HEK293 (cell line): ENCODE measurements around the gene NCF2.

Experiments used
- CTCF ChIA-PET: fragments of 350-600 bp; formaldehyde crosslinking; extraction: SDS; loops from one replicate; lab custom pipeline; 2021; ENCODE audit warnings: antibody characterized with exemption; lab: Yijun Ruan, JAX
- POLR2A ChIA-PET: fragments of 300-600 bp; formaldehyde crosslinking; extraction: SDS; loops from one replicate; lab custom pipeline; 2020; ENCODE audit warnings: antibody characterized with exemption, inconsistent platforms; lab: Yijun Ruan, JAX
- H3K27ac ChIP-seq: fragments of 200-500 bp; sonication (Bioruptor generic); 2 replicates; pipeline ENCODE4 v1.5.1; 2014; ENCODE audit warnings: low read depth, low read length, control low read depth, inconsistent platforms; ENCODE audit errors: extremely low read depth
- H3K36me3 ChIP-seq, 2 experiments: fragments of 200-500 bp in 1 of 2; sonication (Bioruptor generic) in 1 of 2; 1 replicate in 1 of 2; 2 replicates in 1 of 2; pipeline ENCODE4 v1.5.1; 2014 to 2017; ENCODE audit warnings: inconsistent platforms in 2 of 2, low read length in 2 of 2; ENCODE audit not compliant: control insufficient read depth in 2 of 2, insufficient read depth in 1 of 2
- H3K4me1 ChIP-seq: fragments of 200-500 bp; sonication (Bioruptor generic); 2 replicates; pipeline ENCODE4 v1.5.1; 2014; ENCODE audit warnings: mild to moderate bottlenecking, low read length, inconsistent platforms; ENCODE audit not compliant: control insufficient read depth, insufficient read depth
- H3K4me3 ChIP-seq: 2 replicates; pipeline ENCODE4 v1.5.1; 2011; ENCODE audit warnings: low read depth, mild to moderate bottlenecking, control low read depth, low read length, moderate library complexity
- H3K9me3 ChIP-seq: fragments of 200-500 bp; sonication (Bioruptor generic); 2 replicates; pipeline ENCODE4 v1.5.1; 2014; ENCODE audit warnings: low read depth, low read length, inconsistent platforms; ENCODE audit not compliant: control insufficient read depth, insufficient read depth
- BCL11A ChIP-seq: fragments of 450-650 bp; formaldehyde crosslinking; IDR thresholded peaks from 2 replicates; pipeline ENCODE4 v1.5.1; 2016; ENCODE audit warnings: low read depth, missing biosample characterization, missing genetic modification characterization
- HOXA7 ChIP-seq: sonication (generic); formaldehyde crosslinking; IDR thresholded peaks from 2 replicates; pipeline ENCODE4 v1.8.1; 2022; ENCODE audit warnings: missing genetic modification reagents, borderline replicate concordance
- IKZF3 ChIP-seq: fragments of 450-650 bp; IDR thresholded peaks from 2 replicates; pipeline ENCODE4 v1.5.0; 2018; ENCODE audit warnings: missing biosample characterization, mild to moderate bottlenecking, missing genetic modification characterization, moderate library complexity
- MYNN ChIP-seq: fragments of 450-650 bp; formaldehyde crosslinking; IDR thresholded peaks from 2 replicates; pipeline ENCODE4 v1.5.1; 2016; ENCODE audit warnings: missing biosample characterization, missing genetic modification characterization, borderline replicate concordance
- OSR2 ChIP-seq: fragments of 450-650 bp; formaldehyde crosslinking; IDR thresholded peaks from 2 replicates; pipeline ENCODE4 v1.5.1; 2016; ENCODE audit warnings: missing biosample characterization, missing genetic modification characterization
- PRDM10 ChIP-seq: fragments of 450-650 bp; formaldehyde crosslinking; IDR thresholded peaks from 2 replicates; pipeline ENCODE4 v1.5.1; 2016; ENCODE audit warnings: missing biosample characterization, missing genetic modification characterization
- REPIN1 ChIP-seq: fragments of 450-650 bp; formaldehyde crosslinking; IDR thresholded peaks from 2 replicates; pipeline ENCODE4 v1.5.1; 2017; ENCODE audit warnings: missing biosample characterization, missing genetic modification characterization, low read depth
- SP2 ChIP-seq: fragments of 450-650 bp; formaldehyde crosslinking; IDR thresholded peaks from 2 replicates; pipeline ENCODE4 v1.5.1; 2016; ENCODE audit warnings: missing biosample characterization, missing genetic modification characterization
- ZBTB1 ChIP-seq: fragments of 450-650 bp; formaldehyde crosslinking; IDR thresholded peaks from 2 replicates; pipeline ENCODE4 v1.5.1; 2016; ENCODE audit warnings: missing biosample characterization, missing genetic modification characterization
- ZBTB17 ChIP-seq: fragments of 450-650 bp; formaldehyde crosslinking; IDR thresholded peaks from 2 replicates; pipeline ENCODE4 v1.5.1; 2016; ENCODE audit warnings: missing biosample characterization, missing genetic modification characterization
- ZBTB20 ChIP-seq: fragments of 450-650 bp; formaldehyde crosslinking; IDR thresholded peaks from 2 replicates; pipeline ENCODE4 v1.5.1; 2016; ENCODE audit warnings: missing biosample characterization, missing genetic modification characterization
- ZBTB26 ChIP-seq: fragments of 450-650 bp; formaldehyde crosslinking; optimal IDR thresholded peaks from 2 replicates; pipeline ENCODE3; 2016; ENCODE audit warnings: missing biosample characterization, mild to moderate bottlenecking, missing genetic modification characterization
- ZBTB48 ChIP-seq: fragments of 450-650 bp; formaldehyde crosslinking; IDR thresholded peaks from 2 replicates; pipeline ENCODE4 v1.5.1; 2016; ENCODE audit warnings: missing biosample characterization, missing genetic modification characterization
- ZBTB7A ChIP-seq: fragments of 450-650 bp; formaldehyde crosslinking; IDR thresholded peaks from 2 replicates; pipeline ENCODE4 v1.5.1; 2016; ENCODE audit warnings: low read depth, missing biosample characterization, missing genetic modification characterization
- ZNF2 ChIP-seq: fragments of 450-650 bp; formaldehyde crosslinking; IDR thresholded peaks from 2 replicates; pipeline ENCODE4 v1.5.1; 2016; ENCODE audit warnings: missing biosample characterization, missing genetic modification characterization
- ZNF202 ChIP-seq: fragments of 450-650 bp; formaldehyde crosslinking; IDR thresholded peaks from 2 replicates; pipeline ENCODE4 v1.5.1; 2016; ENCODE audit warnings: missing biosample characterization, missing genetic modification characterization, borderline replicate concordance
- ZNF24 ChIP-seq: fragments of 450-650 bp; formaldehyde crosslinking; IDR thresholded peaks from 2 replicates; pipeline ENCODE4 v1.5.1; 2016; ENCODE audit warnings: missing biosample characterization, missing genetic modification characterization
- ZNF324 ChIP-seq: fragments of 450-650 bp; formaldehyde crosslinking; IDR thresholded peaks from 2 replicates; pipeline ENCODE4 v1.5.1; 2016; ENCODE audit warnings: missing biosample characterization, missing genetic modification characterization
- ZNF433 ChIP-seq: fragments of 450-650 bp; formaldehyde crosslinking; IDR thresholded peaks from 2 replicates; pipeline ENCODE4 v1.5.1; 2016; ENCODE audit warnings: missing biosample characterization, missing genetic modification characterization, low read depth
- ZNF501 ChIP-seq: fragments of 450-650 bp; formaldehyde crosslinking; IDR thresholded peaks from 2 replicates; pipeline ENCODE4 v1.5.1; 2016; ENCODE audit warnings: missing biosample characterization, missing genetic modification characterization
- ZNF548 ChIP-seq: fragments of 450-650 bp; formaldehyde crosslinking; IDR thresholded peaks from 2 replicates; pipeline ENCODE4 v1.5.1; 2016; ENCODE audit warnings: missing biosample characterization, missing genetic modification characterization
- ZNF621 ChIP-seq: fragments of 450-650 bp; formaldehyde crosslinking; IDR thresholded peaks from 2 replicates; pipeline ENCODE4 v1.5.1; 2017; ENCODE audit warnings: missing biosample characterization, missing genetic modification characterization
- ZNF623 ChIP-seq: fragments of 450-650 bp; formaldehyde crosslinking; IDR thresholded peaks from 2 replicates; pipeline ENCODE4 v1.5.1; 2016; ENCODE audit warnings: missing biosample characterization, missing genetic modification characterization
- ZNF629 ChIP-seq: fragments of 450-650 bp; formaldehyde crosslinking; IDR thresholded peaks from 2 replicates; pipeline ENCODE4 v1.5.1; 2017; ENCODE audit warnings: missing biosample characterization, missing genetic modification characterization
- ZNF664 ChIP-seq: fragments of 450-650 bp; formaldehyde crosslinking; IDR thresholded peaks from 2 replicates; pipeline ENCODE4 v1.5.1; 2016; ENCODE audit warnings: missing biosample characterization, missing genetic modification characterization
- ZNF692 ChIP-seq: fragments of 450-650 bp; formaldehyde crosslinking; IDR thresholded peaks from 2 replicates; pipeline ENCODE4 v1.5.1; 2016; ENCODE audit warnings: missing biosample characterization, missing genetic modification characterization
- ZSCAN23 ChIP-seq: fragments of 450-650 bp; formaldehyde crosslinking; IDR thresholded peaks from 2 replicates; pipeline ENCODE4 v1.5.1; 2016; ENCODE audit warnings: missing biosample characterization, missing genetic modification characterization
- ZXDB ChIP-seq: fragments of 450-650 bp; formaldehyde crosslinking; IDR thresholded peaks from 2 replicates; pipeline ENCODE4 v1.5.1; 2016; ENCODE audit warnings: missing biosample characterization, missing genetic modification characterization
- TF ChIP-seq, protein P1 (sequence below): fragments of 450-650 bp; formaldehyde crosslinking; IDR thresholded peaks from 2 replicates; pipeline ENCODE4 v1.5.1; 2016; ENCODE audit warnings: missing biosample characterization, missing genetic modification characterization, low read depth

Gene NCF2

DNA sequence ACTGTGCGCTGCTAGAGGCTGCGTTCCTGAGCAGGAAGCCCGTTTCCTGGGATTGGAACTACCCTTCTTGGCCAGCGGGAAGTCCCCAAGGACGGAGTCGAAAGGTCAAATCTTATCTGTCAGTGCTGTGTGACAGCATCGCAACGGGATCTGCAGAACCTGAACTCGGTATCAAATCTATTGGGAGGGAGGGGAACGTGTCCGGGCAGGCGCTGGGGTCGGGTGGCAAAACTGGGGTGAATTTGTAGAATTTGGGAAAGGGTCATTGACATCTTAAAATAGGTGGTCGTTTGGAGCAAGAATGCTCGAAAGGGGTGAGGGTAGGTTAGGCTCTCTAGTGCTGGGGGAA is 46.0 kb upstream of the NCF2 start (continued):
- 0 out of 2 replicates have a peak, but pooled peaks have one; percentile 1 for TF ChIP-seq MYNN (tag by site-specific recombination)
- no peak for TF ChIP-seq OSR2 (tag by site-specific recombination)
- 0 out of 2 replicates have a peak, but pooled peaks have one; percentile 47 for TF ChIP-seq ZBTB17 (tag by site-specific recombination)
- TF ChIP-seq ZNF433 = no peak
- TF ChIP-seq ZBTB20 (tag by site-specific recombination) = peak; percentile 65
- TF ChIP-seq BCL11A = no peak
- TF ChIP-seq, all 188 proteins: peak for 8

GRCh38 chr1:183635606-183636333 is 45.5 kb upstream of the NCF2 start, which contains the start of gene ARPC5:
ARPC5 (minus strand) TSS chr1:183635783; CDS start chr1:183635659, 124 bp downstream.
- ChIA-PET CTCF (interaction anchor here (0.7 kb wide), 1 partner anchor 509 kb away, joined by 3 read pairs; no protein-coding TSS in a partner anchor), POLR2A (interaction anchor here (0.6 to 1.5 kb wide), 2 partner anchors 416 to 463 kb away, joined by 4 read pairs; partner anchors contain the start of gene TSEN15)
- Histone ChIP-seq H3K36me3 (peaks cover 0 to 5% of the 10 kb centered on the region in 2 experiments; a peak in 1 of 3 replicates), H3K27ac (peak within 1 kb of the TSS; percentile 59), H3K9me3 (no peaks in the 10 kb centered on the region), H3K4me3 (peak within 1 kb of the TSS; percentile 96), H3K4me1 (peaks cover 14% of the 10 kb centered on the region; the same call in 1 of the 2 replicates)
- TF ChIP-seq ZNF621 (tag by site-specific recombination) (no peak), ZBTB48 (peak; percentile 9; the same call in 1 of the 2 replicates), ZNF623 (tag by site-specific recombination) (0 out of 2 replicates have a peak, but pooled peaks have one; percentile 11), ZNF501 (peak; percentile 82), REPIN1 (tag by site-specific recombination) (no peak), ZNF692 (tag by site-specific recombination) (peak; percentile 63), ZBTB26 (peak; percentile 96), ZNF2 (tag by site-specific recombination) (peak; percentile 86), PRDM10 (tag by site-specific recombination) (peak; percentile 99), ZBTB1 (tag by site-specific recombination) (no peak), IKZF3 (peak; percentile 78), OSR2 (tag by site-specific recombination) (no peak), ZNF664 (tag by site-specific recombination) (no peak), ZBTB7A (tag by site-specific recombination) (peak; percentile 80; the same call in 1 of the 2 replicates), ZNF202 (tag by site-specific recombination) (no peak), ZNF324 (peak; percentile 45; the same call in 1 of the 2 replicates), HOXA7 (no peak), ZSCAN23 (tag by site-specific recombination) (0 out of 2 replicates have a peak, but pooled peaks have one; percentile 13), SP2 (peak; percentile 91), ZXDB (peak; percentile 98), BCL11A (peak; percentile 54; the same call in 1 of the 2 replicates), ZNF548 (tag by site-specific recombination) (no peak), ZNF629 (tag by site-specific recombination) (peak; percentile 25; the same call in 1 of the 2 replicates), ZNF24 (tag by site-specific recombination) (peak; percentile 84)
- TF ChIP-seq, protein P1, sequence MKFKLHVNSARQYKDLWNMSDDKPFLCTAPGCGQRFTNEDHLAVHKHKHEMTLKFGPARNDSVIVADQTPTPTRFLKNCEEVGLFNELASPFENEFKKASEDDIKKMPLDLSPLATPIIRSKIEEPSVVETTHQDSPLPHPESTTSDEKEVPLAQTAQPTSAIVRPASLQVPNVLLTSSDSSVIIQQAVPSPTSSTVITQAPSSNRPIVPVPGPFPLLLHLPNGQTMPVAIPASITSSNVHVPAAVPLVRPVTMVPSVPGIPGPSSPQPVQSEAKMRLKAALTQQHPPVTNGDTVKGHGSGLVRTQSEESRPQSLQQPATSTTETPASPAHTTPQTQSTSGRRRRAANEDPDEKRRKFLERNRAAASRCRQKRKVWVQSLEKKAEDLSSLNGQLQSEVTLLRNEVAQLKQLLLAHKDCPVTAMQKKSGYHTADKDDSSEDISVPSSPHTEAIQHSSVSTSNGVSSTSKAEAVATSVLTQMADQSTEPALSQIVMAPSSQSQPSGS (tag by site-specific recombination) = no peak
